GM19043 (cell line): ENCODE results near the gene CYP17A1.
A peak's percentile ranks its signal among the peaks of the same experiment; 100 is the strongest.
"Not testable (repeated sequence)": the region's sequence is repeated elsewhere in the genome, so short reads cannot be mapped to it uniquely, and the experiment has no call there.

ENCODE experiments used
- ATAC-seq: cut with Tn5 transposase; IDR thresholded peaks from one replicate; pipeline ENCODE4 v1.9.1; 2021; ENCODE audit warnings: low read depth; ENCODE audit not compliant: unreplicated experiment

CYP17A1 gene

GRCh38 chr10:102838276-102838927 lies 1.2 kb upstream of the CYP17A1 start:
- not testable (repeated sequence) for ATAC-seq

- ATAC-seq, result no peak
These were observed 2.2 kb downstream of the CYP17A1 start for GRCh38 chr10:102835007-102835482.

GRCh38 chr10:102834143-102834542 lies 3.1 kb downstream of the CYP17A1 start:
- no peak for ATAC-seq

GRCh38 chr10:102832987-102833386 lies 4.2 kb downstream of the CYP17A1 start:
- no peak for ATAC-seq

- no peak for ATAC-seq
These were observed 5.0 kb downstream of the CYP17A1 start for GRCh38 chr10:102832248-102832647.

GRCh38 chr10:102831322-102832071 lies 5.7 kb downstream of the CYP17A1 start:
- ATAC-seq, result no peak

- ATAC-seq, result no peak
These were observed 9.6 kb downstream of the CYP17A1 start for GRCh38 chr10:102827597-102827975.

GRCh38 chr10:102826148-102826796 lies 10.9 kb downstream of the CYP17A1 start:
- ATAC-seq, result no peak

- no peak for ATAC-seq
These were observed 12.5 kb downstream of the CYP17A1 start for GRCh38 chr10:102824664-102825063.

GRCh38 chr10:102822222-102822621 lies 15.0 kb downstream of the CYP17A1 start:
- no peak for ATAC-seq

- ATAC-seq, result not testable (repeated sequence)
These were observed 17.2 kb downstream of the CYP17A1 start for GRCh38 chr10:102820008-102820407.

- no peak for ATAC-seq
These were observed 18.2 kb downstream of the CYP17A1 start for GRCh38 chr10:102819054-102819453.

GRCh38 chr10:102817175-102817574 lies 20.0 kb downstream of the CYP17A1 start:
- ATAC-seq, result no peak

- no peak for ATAC-seq
These were observed 21.2 kb downstream of the CYP17A1 start for GRCh38 chr10:102815790-102816549.

GRCh38 chr10:102814873-102815661 lies 22.1 kb downstream of the CYP17A1 start:
- ATAC-seq, result no peak

GRCh38 chr10:102814453-102814871 lies 22.8 kb downstream of the CYP17A1 start:
- ATAC-seq, result no peak

GRCh38 chr10:102813734-102814452 lies 23.3 kb downstream of the CYP17A1 start:
- ATAC-seq, result no peak

- no peak for ATAC-seq
These were observed 24.1 kb downstream of the CYP17A1 start for GRCh38 chr10:102813017-102813541.

GRCh38 chr10:102812231-102812876 lies 24.9 kb downstream of the CYP17A1 start:
- peak; percentile 70 for ATAC-seq
